ENCODE results near the gene GATA1. TPM values are rescaled to one million over a fixed set of nuclear protein-coding genes. Genes with fewer than 3 reads are reported as not detected.

The GATA1 gene
- total and polyA plus RNA-seq, 2 experiments from 2014 or later = not detected

DNA sequence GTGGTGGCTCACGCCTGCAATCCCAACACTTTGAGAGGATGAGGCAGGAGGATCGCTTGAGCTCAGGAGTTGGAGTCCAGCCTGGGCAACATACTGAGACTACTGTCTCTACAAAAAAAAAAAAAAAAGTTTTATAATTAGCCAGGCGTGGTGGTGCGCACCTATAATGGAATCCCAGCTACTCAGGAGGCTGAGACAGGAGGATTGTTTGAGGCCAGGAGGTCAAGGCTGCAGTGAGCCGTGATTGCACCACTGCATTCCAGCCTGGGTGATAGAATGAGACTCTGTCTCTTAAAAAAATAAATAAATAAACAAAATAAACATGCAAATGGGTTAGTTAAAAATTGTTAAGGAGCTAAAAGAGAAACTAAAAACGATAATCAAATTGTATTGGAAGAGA is 17.2 kb upstream of the GATA1 start:
- Histone ChIP-seq H3K9me3 (ENCODE audit: low read depth) (no peaks in the 10 kb centered on the region), H4K20me1 (ENCODE audit: insufficient read depth) (no peaks in the 10 kb centered on the region), H3K36me3 (ENCODE audit: low read depth) (no peaks in the 10 kb centered on the region), H3K4me1 (ENCODE audit: insufficient read depth) (no peaks in the 10 kb centered on the region), H3K27me3 (replicated peaks; ENCODE audit: insufficient read depth) (no peaks in the 10 kb centered on the region), H2AFZ (no peak overlapping the region), H3F3A (ENCODE audit: insufficient read depth) (no peaks in the 10 kb centered on the region), H3K4me3 (no peak overlapping the region), H3K4me2 (ENCODE audit: unreplicated experiment) (no peak overlapping the region), H3K27ac (no peak overlapping the region), H3K79me2 (ENCODE audit: insufficient read depth) (no peaks in the 10 kb centered on the region), H3K9me2 (ENCODE audit: insufficient read depth) (no peaks in the 10 kb centered on the region), H3K9ac (no peak overlapping the region)
- no peak for TF ChIP-seq EZH2phosphoT487 (IDR thresholded peaks at IDR 0.05; ENCODE audit: insufficient read depth, low read depth)
- no peak for TF ChIP-seq EZH2 (IDR thresholded peaks at IDR 0.05; ENCODE audit: insufficient read depth, poor library complexity, severe bottlenecking)
- in situ Hi-C loops (cut with MboI) = no loop called here
- WGBS, 2 experiments (ENCODE audit: low coverage in 1 of 2, low lambda C conversion rate in 2 of 2, missing lambda C conversion rate in 2 of 2) = 69 to 79% methylated on average over 6 of the region's 6 CpGs
- no peak for DNase-seq

DNA sequence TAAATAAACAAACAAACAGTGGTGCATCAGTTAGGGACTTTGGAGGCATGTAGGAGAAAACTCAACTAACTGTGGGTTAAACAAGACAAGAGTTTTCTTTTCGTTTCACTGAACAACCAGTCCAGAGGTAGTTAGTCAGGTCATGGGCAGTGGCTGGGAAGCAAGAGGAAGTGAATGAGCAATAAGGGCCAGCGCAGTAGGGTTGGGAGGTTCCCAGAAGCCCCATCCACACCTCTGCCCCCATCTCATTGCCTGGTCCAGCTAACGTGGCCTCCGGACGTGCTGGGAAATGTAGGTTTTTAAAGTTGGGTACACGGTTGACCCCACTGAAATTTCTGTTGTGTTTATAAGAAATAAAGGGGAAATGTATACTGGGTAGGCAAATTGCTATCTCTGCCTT is 16.1 kb upstream of the GATA1 start:
- no peaks in the 10 kb centered on the region for H4K20me1 ChIP-seq (ENCODE audit: insufficient read depth)
- no peaks in the 10 kb centered on the region for H3K4me1 ChIP-seq (ENCODE audit: insufficient read depth)
- H3K4me2 ChIP-seq (ENCODE audit: unreplicated experiment) = no peak overlapping the region
- H2AFZ ChIP-seq = no peak overlapping the region
- H3K4me3 ChIP-seq = no peak overlapping the region
- H3K9me2 ChIP-seq (ENCODE audit: insufficient read depth) = no peaks in the 10 kb centered on the region
- no peak overlapping the region for H3K9ac ChIP-seq
- DNase-seq = no peak
- no peaks in the 10 kb centered on the region for H3F3A ChIP-seq (ENCODE audit: insufficient read depth)
- H3K27ac ChIP-seq = no peak overlapping the region
- H3K9me3 ChIP-seq (ENCODE audit: low read depth) = no peaks in the 10 kb centered on the region
- H3K79me2 ChIP-seq (ENCODE audit: insufficient read depth) = no peaks in the 10 kb centered on the region
- no peaks in the 10 kb centered on the region for H3K27me3 ChIP-seq (replicated peaks; ENCODE audit: insufficient read depth)
- TF ChIP-seq EZH2phosphoT487 (IDR thresholded peaks at IDR 0.05; ENCODE audit: insufficient read depth, low read depth) = no peak
- TF ChIP-seq EZH2 (IDR thresholded peaks at IDR 0.05; ENCODE audit: insufficient read depth, poor library complexity, severe bottlenecking) = no peak
- in situ Hi-C loops (cut with MboI) = no loop called here
- H3K36me3 ChIP-seq (ENCODE audit: low read depth) = no peaks in the 10 kb centered on the region
- 55 to 59% methylated on average over 5 to 6 of the region's 6 CpGs for WGBS, 2 experiments (ENCODE audit: low coverage in 1 of 2, low lambda C conversion rate in 2 of 2, missing lambda C conversion rate in 2 of 2)

DNA sequence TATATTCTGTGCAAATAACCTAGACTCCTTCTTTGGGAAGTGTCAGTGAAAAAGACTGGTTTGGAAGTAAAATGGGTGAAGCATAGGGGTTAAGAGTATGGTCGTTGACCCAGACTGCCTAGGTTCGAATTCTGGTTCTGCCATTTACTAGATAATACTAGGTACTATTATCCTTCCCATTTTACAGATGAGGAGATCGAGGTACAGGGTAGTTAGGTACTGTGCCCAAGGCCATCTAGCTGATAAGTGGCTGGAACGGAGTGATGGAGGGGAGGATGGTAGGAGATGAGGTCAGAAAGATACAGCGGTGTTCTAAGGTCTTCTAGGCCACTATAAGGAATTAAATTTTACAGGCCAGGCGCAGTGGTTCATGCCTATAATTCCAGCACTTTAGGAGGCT is 13.8 kb upstream of the GATA1 start:
- Histone ChIP-seq H3K79me2 (ENCODE audit: insufficient read depth) (no peaks in the 10 kb centered on the region), H3K9ac (no peak overlapping the region), H4K20me1 (ENCODE audit: insufficient read depth) (no peaks in the 10 kb centered on the region), H3K4me2 (ENCODE audit: unreplicated experiment) (no peak overlapping the region), H3K27me3 (replicated peaks; ENCODE audit: insufficient read depth) (no peaks in the 10 kb centered on the region), H3K36me3 (ENCODE audit: low read depth) (no peaks in the 10 kb centered on the region), H3K4me1 (ENCODE audit: insufficient read depth) (no peaks in the 10 kb centered on the region), H3K9me3 (ENCODE audit: low read depth) (no peaks in the 10 kb centered on the region), H3F3A (ENCODE audit: insufficient read depth) (no peaks in the 10 kb centered on the region), H2AFZ (no peak overlapping the region), H3K9me2 (ENCODE audit: insufficient read depth) (no peaks in the 10 kb centered on the region), H3K27ac (no peak overlapping the region), H3K4me3 (no peak overlapping the region)
- WGBS, 2 experiments (ENCODE audit: low coverage in 1 of 2, low lambda C conversion rate in 2 of 2, missing lambda C conversion rate in 2 of 2) = 54 to 67% methylated on average over 6 of the region's 6 CpGs
- in situ Hi-C loops (cut with MboI) = no loop called here
- TF ChIP-seq EZH2phosphoT487 (IDR thresholded peaks at IDR 0.05; ENCODE audit: insufficient read depth, low read depth) (no peak), EZH2 (IDR thresholded peaks at IDR 0.05; ENCODE audit: insufficient read depth, poor library complexity, severe bottlenecking) (no peak)
- DNase-seq = no peak

DNA sequence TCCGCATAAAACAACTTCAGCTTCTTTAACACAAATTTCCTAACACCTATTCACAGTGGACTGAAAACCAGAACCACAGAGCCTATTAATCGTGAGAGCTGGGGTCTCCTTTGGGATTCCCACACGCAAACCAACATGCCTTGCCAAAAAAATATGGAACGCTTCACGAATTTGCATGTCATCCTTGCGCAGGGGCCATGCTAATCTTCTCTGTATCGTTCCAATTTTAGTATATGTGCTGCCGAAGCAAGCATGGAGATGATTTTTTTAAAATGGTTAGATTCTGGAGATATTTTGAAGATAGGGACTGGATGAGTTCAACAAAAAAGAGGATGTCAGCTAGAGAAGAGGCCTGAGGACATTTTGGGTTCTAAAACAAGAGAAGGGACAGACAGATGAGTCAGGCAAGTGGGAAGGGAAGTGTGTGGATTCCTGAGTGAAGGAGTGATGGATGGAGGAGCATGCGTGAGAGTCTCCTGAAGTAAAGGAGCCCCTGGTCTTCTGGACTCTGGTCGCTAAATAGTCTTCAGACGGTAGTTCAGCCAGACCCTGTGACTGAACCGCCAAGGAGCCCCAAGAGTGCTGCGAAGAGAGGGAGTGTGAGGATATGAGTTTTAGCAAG is 9.5 kb upstream of the GATA1 start:
- in situ Hi-C loops (cut with MboI) = no loop called here
- WGBS, 2 experiments (ENCODE audit: low coverage in 1 of 2, low lambda C conversion rate in 2 of 2, missing lambda C conversion rate in 2 of 2) = 49 to 50% methylated on average over 13 of the region's 13 CpGs
- no peak overlapping the region for H2AFZ ChIP-seq
- no peaks in the 10 kb centered on the region for H3K27me3 ChIP-seq (replicated peaks; ENCODE audit: insufficient read depth)
- H3K4me1 ChIP-seq (ENCODE audit: insufficient read depth) = no peaks in the 10 kb centered on the region
- TF ChIP-seq EZH2phosphoT487 (IDR thresholded peaks at IDR 0.05; ENCODE audit: insufficient read depth, low read depth) (no peak), EZH2 (IDR thresholded peaks at IDR 0.05; ENCODE audit: insufficient read depth, poor library complexity, severe bottlenecking) (no peak)
- H3F3A ChIP-seq (ENCODE audit: insufficient read depth) = no peaks in the 10 kb centered on the region
- no peaks in the 10 kb centered on the region for H3K36me3 ChIP-seq (ENCODE audit: low read depth)
- H3K9me2 ChIP-seq (ENCODE audit: insufficient read depth) = no peaks in the 10 kb centered on the region
- no peak for DNase-seq
- H3K4me3 ChIP-seq = no peak overlapping the region
- no peak overlapping the region for H3K27ac ChIP-seq
- no peak overlapping the region for H3K9ac ChIP-seq
- H3K9me3 ChIP-seq (ENCODE audit: low read depth) = no peaks in the 10 kb centered on the region
- no peak overlapping the region for H3K4me2 ChIP-seq (ENCODE audit: unreplicated experiment)
- no peaks in the 10 kb centered on the region for H4K20me1 ChIP-seq (ENCODE audit: insufficient read depth)
- no peaks in the 10 kb centered on the region for H3K79me2 ChIP-seq (ENCODE audit: insufficient read depth)

DNA sequence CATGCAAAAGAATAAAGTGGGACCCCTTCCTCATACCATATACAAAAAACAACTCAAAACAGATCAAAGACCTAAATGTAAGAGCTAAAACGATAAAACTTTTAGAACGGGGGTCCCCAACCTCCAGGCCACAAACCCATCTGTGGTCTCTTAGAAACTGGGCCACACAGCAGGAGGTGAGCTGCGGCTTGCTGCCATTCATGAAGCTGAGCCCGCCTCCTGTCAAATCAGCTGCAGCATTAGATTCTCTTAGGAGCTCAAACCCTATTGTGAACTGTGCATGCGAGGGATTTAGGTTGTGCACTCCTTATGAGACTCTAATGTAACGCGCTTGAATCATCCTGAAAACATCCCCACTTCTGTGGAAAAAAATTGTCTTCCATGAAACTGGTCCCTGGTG is 7.0 kb upstream of the GATA1 start:
- Histone ChIP-seq H3K9me3 (ENCODE audit: low read depth) (no peaks in the 10 kb centered on the region), H3K4me3 (no peak overlapping the region), H3F3A (ENCODE audit: insufficient read depth) (no peaks in the 10 kb centered on the region), H3K9ac (no peak overlapping the region), H4K20me1 (ENCODE audit: insufficient read depth) (no peaks in the 10 kb centered on the region), H2AFZ (no peak overlapping the region), H3K4me1 (ENCODE audit: insufficient read depth) (no peaks in the 10 kb centered on the region), H3K36me3 (ENCODE audit: low read depth) (no peaks in the 10 kb centered on the region), H3K79me2 (ENCODE audit: insufficient read depth) (no peaks in the 10 kb centered on the region), H3K27me3 (replicated peaks; ENCODE audit: insufficient read depth) (no peaks in the 10 kb centered on the region), H3K4me2 (ENCODE audit: unreplicated experiment) (no peak overlapping the region), H3K9me2 (ENCODE audit: insufficient read depth) (no peaks in the 10 kb centered on the region), H3K27ac (no peak overlapping the region)
- TF ChIP-seq EZH2phosphoT487 (IDR thresholded peaks at IDR 0.05; ENCODE audit: insufficient read depth, low read depth) = no peak
- TF ChIP-seq EZH2 (IDR thresholded peaks at IDR 0.05; ENCODE audit: insufficient read depth, poor library complexity, severe bottlenecking) = no peak
- in situ Hi-C loops (cut with MboI) = no loop called here
- no peak for DNase-seq
- 57 to 68% methylated on average over 7 of the region's 7 CpGs for WGBS, 2 experiments (ENCODE audit: low coverage in 1 of 2, low lambda C conversion rate in 2 of 2, missing lambda C conversion rate in 2 of 2)
